MG63 (cell line): ENCODE measurements around the gene SULT4A1. TPM values are rescaled to one million over a fixed set of nuclear protein-coding genes. Genes with fewer than 3 reads are reported as not detected.

Experiments used
- DNase-seq: peaks from one replicate; pipeline ENCODE4 v3.0.0-alpha.2; 2020
- H3K27me3 ChIP-seq: fragments of 250-450 bp; sonication (Bioruptor Pico); 2 replicates; pipeline ENCODE4 v1.5.1; 2020; ENCODE audit warnings: mild to moderate bottlenecking, moderate library complexity
- H3K36me3 ChIP-seq: fragments of 250-450 bp; sonication (Bioruptor Pico); 2 replicates; pipeline ENCODE4 v1.5.1; 2020; ENCODE audit warnings: mild to moderate bottlenecking, moderate library complexity
- H3K4me3 ChIP-seq: fragments of 250-450 bp; sonication (Bioruptor Pico); 2 replicates; pipeline ENCODE4 v1.5.1; 2020; ENCODE audit warnings: mild to moderate bottlenecking, moderate library complexity
- H3K9me3 ChIP-seq: fragments of 250-450 bp; sonication (Bioruptor Pico); 2 replicates; pipeline ENCODE4 v1.5.1; 2020; ENCODE audit warnings: mild to moderate bottlenecking, moderate library complexity
- total RNA-seq: library from RNA; depleted of rRNA; stranded (reverse); fragments of >200 nt; shearing (Covaris generic); gene quantifications from 2 replicates; pipeline ENCODE4 v1.2.3, GENCODE V29; 2014; ENCODE audit warnings: low replicate concordance

SULT4A1 gene
- total RNA-seq, 1 experiment from 2014 or later, result not detected

GRCh38 chr22:43840851-43841250 is 21.5 kb downstream of the SULT4A1 start:
- H3K27me3 ChIP-seq, result no peaks in the 10 kb centered on the region
- no peak overlapping the region for H3K4me3 ChIP-seq
- no peaks in the 10 kb centered on the region for H3K36me3 ChIP-seq
- DNase-seq, result no peak
- no peaks in the 10 kb centered on the region for H3K9me3 ChIP-seq

DNA sequence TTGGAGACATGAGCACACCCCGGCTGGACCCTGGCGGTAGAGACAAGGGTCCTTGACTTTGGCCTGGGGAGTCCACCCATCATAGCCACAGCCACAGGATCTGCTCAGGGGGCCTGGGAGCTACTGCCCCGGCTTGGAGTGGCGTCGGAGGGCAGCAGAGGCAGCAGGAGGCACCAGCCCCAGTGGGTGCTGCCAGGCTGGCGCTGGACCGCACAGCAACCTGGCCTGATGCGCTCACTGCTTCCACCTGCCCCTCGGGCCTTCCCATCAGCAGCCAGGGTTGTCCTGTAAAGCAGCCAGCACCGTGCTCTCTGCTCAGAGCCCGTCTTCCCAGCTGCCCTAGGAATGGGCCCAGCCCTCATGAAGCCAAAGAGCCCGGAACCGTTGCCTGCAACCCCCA is 21.9 kb downstream of the SULT4A1 start:
- Histone ChIP-seq H3K4me3 (no peak overlapping the region), H3K27me3 (no peaks in the 10 kb centered on the region), H3K9me3 (no peaks in the 10 kb centered on the region), H3K36me3 (no peaks in the 10 kb centered on the region)
- no peak for DNase-seq

DNA sequence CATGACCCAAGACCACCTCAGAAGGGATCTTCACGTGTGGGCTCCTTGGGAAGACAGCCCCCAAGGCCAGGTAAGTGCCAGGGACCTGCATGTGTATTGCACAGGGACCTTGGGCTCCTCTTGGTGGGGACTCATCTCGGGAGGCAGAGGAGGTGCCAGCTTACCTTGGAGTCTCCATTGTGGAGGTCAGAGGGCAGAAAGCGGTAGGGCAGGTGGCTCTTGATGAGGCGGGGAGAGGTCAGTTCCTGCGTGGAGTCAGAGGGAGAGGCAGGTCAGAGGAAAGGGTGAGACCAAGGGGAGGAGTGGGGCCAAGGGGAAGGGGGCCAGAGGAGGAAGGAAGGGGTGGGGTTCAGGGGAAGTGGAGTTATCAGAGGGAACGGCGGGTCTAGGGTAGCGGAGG is 22.5 kb downstream of the SULT4A1 start:
- Histone ChIP-seq H3K4me3 (no peak overlapping the region), H3K27me3 (no peaks in the 10 kb centered on the region), H3K36me3 (no peaks in the 10 kb centered on the region), H3K9me3 (no peaks in the 10 kb centered on the region)
- no peak for DNase-seq

- Histone ChIP-seq H3K4me3 (no peak overlapping the region), H3K36me3 (no peaks in the 10 kb centered on the region), H3K9me3 (no peaks in the 10 kb centered on the region), H3K27me3 (no peaks in the 10 kb centered on the region)
- DNase-seq, result no peak
Measured at GRCh38 chr22:43838571-43839307, 23.6 kb downstream of the SULT4A1 start.

DNA sequence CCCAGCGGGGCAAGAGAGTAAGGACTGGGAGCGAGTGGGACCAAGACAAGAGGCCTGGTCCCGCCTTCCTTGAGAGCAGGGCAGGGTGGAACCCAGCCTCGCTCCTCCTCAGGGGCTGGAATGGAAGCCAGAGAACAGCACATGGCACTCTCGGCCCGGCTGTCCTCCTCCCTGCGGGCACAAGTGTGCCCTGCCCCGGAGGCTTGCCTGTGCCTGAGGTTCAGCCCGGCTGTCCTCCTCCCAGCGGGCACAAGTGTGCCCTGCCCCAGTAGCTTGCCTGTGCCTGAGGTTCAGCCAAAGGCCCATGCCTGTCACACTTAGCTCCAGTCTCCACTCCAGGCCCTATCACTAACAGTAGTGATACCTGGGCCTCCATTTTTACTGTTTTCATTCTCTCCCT is 24.2 kb downstream of the SULT4A1 start:
- Histone ChIP-seq H3K9me3 (no peaks in the 10 kb centered on the region), H3K27me3 (no peaks in the 10 kb centered on the region), H3K36me3 (no peaks in the 10 kb centered on the region), H3K4me3 (no peak overlapping the region)
- no peak for DNase-seq

GRCh38 chr22:43837666-43838065 is 24.6 kb downstream of the SULT4A1 start:
- no peaks in the 10 kb centered on the region for H3K27me3 ChIP-seq
- H3K36me3 ChIP-seq, result no peaks in the 10 kb centered on the region
- no peaks in the 10 kb centered on the region for H3K9me3 ChIP-seq
- H3K4me3 ChIP-seq, result no peak overlapping the region
- DNase-seq, result no peak

GRCh38 chr22:43835736-43836135 is 26.6 kb downstream of the SULT4A1 start:
- no peaks in the 10 kb centered on the region for H3K36me3 ChIP-seq
- H3K4me3 ChIP-seq, result no peak overlapping the region
- no peaks in the 10 kb centered on the region for H3K27me3 ChIP-seq
- no peaks in the 10 kb centered on the region for H3K9me3 ChIP-seq
- no peak for DNase-seq

- no peaks in the 10 kb centered on the region for H3K9me3 ChIP-seq
- H3K36me3 ChIP-seq, result no peaks in the 10 kb centered on the region
- no peak overlapping the region for H3K4me3 ChIP-seq
- no peaks in the 10 kb centered on the region for H3K27me3 ChIP-seq
- DNase-seq, result no peak
Measured at GRCh38 chr22:43835166-43835565, 27.1 kb downstream of the SULT4A1 start.

DNA sequence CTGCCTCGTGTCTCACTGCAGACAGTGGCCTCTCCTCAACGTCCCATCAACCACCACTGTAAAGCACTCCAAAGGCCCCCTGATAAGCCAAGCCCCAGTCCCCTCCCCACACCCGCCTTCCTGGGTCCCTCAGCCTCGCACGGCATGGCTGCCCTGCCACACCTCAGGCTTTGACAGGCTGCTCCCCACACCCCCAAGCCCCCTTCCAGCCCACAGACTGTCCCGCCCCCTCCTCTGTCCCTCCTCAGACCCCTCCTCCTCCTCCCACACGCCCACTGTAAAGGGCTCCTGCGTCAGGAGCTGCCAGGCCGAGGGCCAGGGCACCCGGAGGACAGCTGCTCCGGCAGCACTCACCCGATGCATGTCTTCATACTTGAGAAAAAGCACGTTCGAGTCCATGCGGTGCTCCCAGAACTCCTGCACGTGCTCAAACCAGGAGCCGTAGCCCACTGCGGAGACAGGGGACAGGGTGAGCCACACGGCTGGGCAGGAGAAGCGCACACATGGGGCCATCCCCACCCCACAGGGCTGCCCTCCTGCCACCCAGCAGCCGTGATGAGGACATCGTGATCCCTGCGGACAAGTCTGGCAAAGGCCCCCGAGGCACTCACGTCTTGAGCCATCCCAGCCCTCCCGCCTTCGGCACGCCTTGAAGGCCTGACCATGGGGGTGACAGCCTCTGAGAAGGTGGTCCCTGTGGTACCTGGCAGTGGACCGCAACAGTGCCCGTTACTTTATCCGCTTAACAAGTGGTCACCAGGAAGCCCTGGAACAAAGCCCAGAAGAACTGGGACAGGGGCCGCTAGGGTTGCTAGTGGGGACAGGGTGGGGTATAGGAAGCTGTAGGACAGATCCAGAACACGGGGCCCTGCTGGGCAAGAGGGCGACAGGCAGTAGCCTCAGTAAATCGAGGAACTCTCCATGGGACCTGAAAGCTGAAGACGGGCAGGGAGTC is 28.8 kb downstream of the SULT4A1 start:
- H3K36me3 ChIP-seq, result no peaks in the 10 kb centered on the region
- DNase-seq, result no peak
- H3K27me3 ChIP-seq, result no peaks in the 10 kb centered on the region
- no peaks in the 10 kb centered on the region for H3K9me3 ChIP-seq
- no peak overlapping the region for H3K4me3 ChIP-seq

DNA sequence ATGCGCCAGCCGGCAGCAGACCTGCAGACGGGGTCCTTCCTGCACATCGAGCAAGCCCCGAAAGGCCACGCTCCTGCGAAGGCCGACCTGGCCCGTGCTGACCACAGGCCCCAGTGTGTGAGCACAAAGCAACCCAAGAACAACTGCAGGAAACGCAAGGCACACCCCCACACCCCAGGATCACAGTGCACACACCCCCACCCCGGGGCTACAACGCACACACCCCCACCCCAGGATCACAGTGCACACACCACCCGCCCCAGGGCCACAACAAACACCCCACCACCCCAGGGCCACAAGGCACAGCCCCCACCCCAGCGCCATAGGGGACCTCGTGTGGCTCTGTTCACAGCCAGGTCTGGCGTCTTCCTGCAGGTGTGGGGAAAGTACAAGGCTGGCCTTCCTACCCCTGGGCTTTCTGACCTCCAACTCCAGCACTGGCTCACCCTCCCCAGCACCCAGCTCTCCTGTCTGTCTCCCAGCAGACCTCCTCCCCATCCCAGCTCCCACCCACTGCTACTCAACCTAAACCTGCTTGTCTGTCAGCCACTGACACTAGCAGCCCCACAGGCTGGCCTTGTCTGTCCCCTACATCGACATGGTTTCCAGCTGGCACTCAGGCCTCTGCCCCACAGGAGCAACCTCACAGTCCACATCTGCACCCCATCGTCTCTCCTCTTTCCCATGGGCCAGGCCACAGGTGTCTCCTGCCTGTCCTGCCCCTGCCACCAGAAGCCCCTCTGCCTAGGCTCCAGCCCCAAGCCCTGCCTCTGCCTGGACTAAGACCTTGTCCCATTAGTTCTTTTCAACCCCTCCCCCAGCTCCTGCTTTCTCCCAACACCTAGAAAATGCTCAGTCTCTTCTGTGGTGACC is 29.7 kb downstream of the SULT4A1 start:
- DNase-seq, result no peak
- Histone ChIP-seq H3K36me3 (no peaks in the 10 kb centered on the region), H3K27me3 (no peaks in the 10 kb centered on the region), H3K9me3 (no peaks in the 10 kb centered on the region), H3K4me3 (no peak overlapping the region)

DNA sequence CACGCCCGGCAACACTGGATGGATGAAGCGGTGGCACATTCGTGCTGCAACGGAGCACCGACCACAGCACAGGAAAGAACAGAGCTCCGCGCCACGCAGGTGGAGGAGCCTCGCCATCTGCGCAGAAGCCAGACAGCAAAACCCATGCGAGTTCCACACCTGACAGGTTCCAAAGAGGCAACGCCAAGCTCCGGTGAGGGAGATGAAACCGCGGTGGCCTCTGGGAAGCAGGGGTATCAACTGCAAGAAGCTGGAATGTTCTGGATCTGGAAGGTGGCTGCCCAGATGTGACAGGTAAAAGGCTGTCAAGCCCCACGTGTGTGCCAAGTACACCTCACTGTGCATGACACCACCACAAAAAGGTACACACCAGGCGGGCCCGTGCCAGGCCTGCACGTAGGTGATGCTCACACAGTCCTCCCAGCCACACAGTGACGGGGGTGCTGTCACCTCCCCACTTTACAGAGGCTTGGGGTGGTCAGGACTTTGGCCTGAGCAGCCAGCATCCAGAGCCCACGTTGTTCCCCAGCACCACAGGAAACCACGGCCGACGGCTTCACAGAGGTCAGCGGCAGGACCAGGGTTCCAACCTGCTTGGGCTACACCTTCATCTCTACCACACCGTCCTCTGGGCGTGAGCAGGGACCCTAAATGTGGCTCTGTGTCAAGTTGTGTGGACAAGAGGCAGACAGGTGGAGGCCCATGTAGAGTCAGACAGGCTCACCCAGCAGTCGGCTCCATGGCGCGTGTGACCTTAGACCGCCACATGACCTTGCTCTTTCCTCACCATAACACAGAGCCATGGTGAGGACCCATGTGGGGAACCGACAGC is 30.5 kb downstream of the SULT4A1 start:
- Histone ChIP-seq H3K9me3 (no peaks in the 10 kb centered on the region), H3K4me3 (no peak overlapping the region), H3K36me3 (no peaks in the 10 kb centered on the region), H3K27me3 (no peaks in the 10 kb centered on the region)
- no peak for DNase-seq

GRCh38 chr22:43830931-43831560 is 31.3 kb downstream of the SULT4A1 start:
- Histone ChIP-seq H3K36me3 (no peaks in the 10 kb centered on the region), H3K9me3 (no peaks in the 10 kb centered on the region), H3K27me3 (no peaks in the 10 kb centered on the region), H3K4me3 (no peak overlapping the region)
- no peak for DNase-seq

GRCh38 chr22:43829904-43830851 is 32.1 kb downstream of the SULT4A1 start:
- H3K4me3 ChIP-seq, result no peak overlapping the region
- H3K36me3 ChIP-seq, result no peaks in the 10 kb centered on the region
- peak; percentile 65 for DNase-seq
- H3K9me3 ChIP-seq, result no peaks in the 10 kb centered on the region
- no peaks in the 10 kb centered on the region for H3K27me3 ChIP-seq

DNA sequence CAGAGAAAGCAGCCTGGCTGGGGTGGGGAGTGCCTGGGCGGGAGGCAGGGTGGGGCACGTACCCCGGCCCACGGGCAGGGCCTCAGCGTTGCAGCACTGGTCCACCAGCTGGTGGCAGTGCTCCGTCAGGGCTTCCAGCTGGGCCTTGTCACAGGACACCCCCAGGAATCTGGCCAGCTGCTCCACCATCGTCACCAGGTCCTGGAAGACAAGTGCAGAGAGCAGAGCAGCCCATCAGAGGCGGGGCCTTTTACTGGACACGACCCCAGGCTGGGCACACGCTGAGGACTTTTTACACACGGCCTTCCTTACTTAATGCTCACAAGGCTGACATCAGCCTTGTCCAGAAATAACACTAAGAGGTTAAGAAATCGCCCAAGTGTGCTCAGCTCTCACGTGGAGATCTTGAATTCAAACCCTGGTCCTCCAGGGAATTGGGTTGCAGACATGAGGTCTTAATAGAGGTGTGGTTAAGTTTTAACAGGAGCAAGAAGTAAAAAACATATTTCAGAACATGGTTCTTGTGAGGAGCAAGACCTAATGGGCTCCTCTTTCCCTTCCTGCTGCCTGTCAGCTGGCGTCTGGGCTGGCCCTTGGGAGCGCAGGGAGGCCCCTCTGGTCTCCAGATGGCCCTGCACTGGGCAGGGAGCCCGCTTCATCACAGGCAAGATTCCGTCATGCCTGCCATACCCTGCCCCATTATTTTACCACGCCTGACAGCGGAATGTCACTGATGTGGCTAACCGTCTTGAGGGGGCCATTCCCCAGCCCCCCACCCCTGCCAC is 33.1 kb downstream of the SULT4A1 start:
- no peak overlapping the region for H3K4me3 ChIP-seq
- H3K9me3 ChIP-seq, result no peaks in the 10 kb centered on the region
- H3K27me3 ChIP-seq, result no peaks in the 10 kb centered on the region
- peak; percentile 39 for DNase-seq
- H3K36me3 ChIP-seq, result no peaks in the 10 kb centered on the region
